HG03139 (cell line): ENCODE measurements around the gene PPP1R37.
A peak's percentile ranks its signal among the peaks of the same experiment; 100 is the strongest.

ENCODE experiments used
- ATAC-seq: cut with Tn5 transposase; IDR thresholded peaks from one replicate; pipeline ENCODE4 v1.9.1; 2021; ENCODE audit not compliant: unreplicated experiment

The PPP1R37 gene

GRCh38 chr19:45136507-45137178, 43.7 kb downstream of the PPP1R37 start:
- no peak for ATAC-seq

GRCh38 chr19:45137179-45137761, 44.3 kb downstream of the PPP1R37 start:
- peak; percentile 65 for ATAC-seq

- no peak for ATAC-seq
Measured at GRCh38 chr19:45138303-45138751, 45.3 kb downstream of the PPP1R37 start.

- no peak for ATAC-seq
Measured at GRCh38 chr19:45139286-45140143, 46.5 kb downstream of the PPP1R37 start.

GRCh38 chr19:45140144-45140503, 47.1 kb downstream of the PPP1R37 start:
- ATAC-seq = no peak

GRCh38 chr19:45140533-45140932, 47.6 kb downstream of the PPP1R37 start:
- ATAC-seq = no peak

GRCh38 chr19:45141203-45141900, 48.4 kb downstream of the PPP1R37 start:
- ATAC-seq = no peak

GRCh38 chr19:45142016-45142725, 49.2 kb downstream of the PPP1R37 start:
- ATAC-seq = no peak

- ATAC-seq = no peak
Measured at GRCh38 chr19:45142726-45143110, 49.7 kb downstream of the PPP1R37 start.

- ATAC-seq = no peak
Measured at GRCh38 chr19:45144431-45145269, 51.7 kb downstream of the PPP1R37 start.

GRCh38 chr19:45145270-45146189, 52.6 kb downstream of the PPP1R37 start:
- ATAC-seq = no peak

GRCh38 chr19:45146251-45146650, 53.3 kb downstream of the PPP1R37 start:
- no peak for ATAC-seq

- ATAC-seq = no peak
Measured at GRCh38 chr19:45146741-45147205, 53.8 kb downstream of the PPP1R37 start.

GRCh38 chr19:45147835-45148676, 55.1 kb downstream of the PPP1R37 start:
- no peak for ATAC-seq

GRCh38 chr19:45149129-45149528, 56.1 kb downstream of the PPP1R37 start:
- no peak for ATAC-seq

GRCh38 chr19:45150180-45150579, 57.2 kb downstream of the PPP1R37 start:
- no peak for ATAC-seq

- no peak for ATAC-seq
Measured at GRCh38 chr19:45150751-45151281, 57.8 kb downstream of the PPP1R37 start.
